ENCODE measurements around the gene IRS1. TPM values are rescaled to one million over a fixed set of nuclear protein-coding genes. Genes with fewer than 3 reads are reported as not detected.
"Not testable (repeated sequence)": the region's sequence is repeated elsewhere in the genome, so short reads cannot be mapped to it uniquely, and the experiment has no call there.

Gene IRS1, protein sequence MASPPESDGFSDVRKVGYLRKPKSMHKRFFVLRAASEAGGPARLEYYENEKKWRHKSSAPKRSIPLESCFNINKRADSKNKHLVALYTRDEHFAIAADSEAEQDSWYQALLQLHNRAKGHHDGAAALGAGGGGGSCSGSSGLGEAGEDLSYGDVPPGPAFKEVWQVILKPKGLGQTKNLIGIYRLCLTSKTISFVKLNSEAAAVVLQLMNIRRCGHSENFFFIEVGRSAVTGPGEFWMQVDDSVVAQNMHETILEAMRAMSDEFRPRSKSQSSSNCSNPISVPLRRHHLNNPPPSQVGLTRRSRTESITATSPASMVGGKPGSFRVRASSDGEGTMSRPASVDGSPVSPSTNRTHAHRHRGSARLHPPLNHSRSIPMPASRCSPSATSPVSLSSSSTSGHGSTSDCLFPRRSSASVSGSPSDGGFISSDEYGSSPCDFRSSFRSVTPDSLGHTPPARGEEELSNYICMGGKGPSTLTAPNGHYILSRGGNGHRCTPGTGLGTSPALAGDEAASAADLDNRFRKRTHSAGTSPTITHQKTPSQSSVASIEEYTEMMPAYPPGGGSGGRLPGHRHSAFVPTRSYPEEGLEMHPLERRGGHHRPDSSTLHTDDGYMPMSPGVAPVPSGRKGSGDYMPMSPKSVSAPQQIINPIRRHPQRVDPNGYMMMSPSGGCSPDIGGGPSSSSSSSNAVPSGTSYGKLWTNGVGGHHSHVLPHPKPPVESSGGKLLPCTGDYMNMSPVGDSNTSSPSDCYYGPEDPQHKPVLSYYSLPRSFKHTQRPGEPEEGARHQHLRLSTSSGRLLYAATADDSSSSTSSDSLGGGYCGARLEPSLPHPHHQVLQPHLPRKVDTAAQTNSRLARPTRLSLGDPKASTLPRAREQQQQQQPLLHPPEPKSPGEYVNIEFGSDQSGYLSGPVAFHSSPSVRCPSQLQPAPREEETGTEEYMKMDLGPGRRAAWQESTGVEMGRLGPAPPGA (N-terminal part only)
- total RNA-seq, result 13.9 TPM

DNA sequence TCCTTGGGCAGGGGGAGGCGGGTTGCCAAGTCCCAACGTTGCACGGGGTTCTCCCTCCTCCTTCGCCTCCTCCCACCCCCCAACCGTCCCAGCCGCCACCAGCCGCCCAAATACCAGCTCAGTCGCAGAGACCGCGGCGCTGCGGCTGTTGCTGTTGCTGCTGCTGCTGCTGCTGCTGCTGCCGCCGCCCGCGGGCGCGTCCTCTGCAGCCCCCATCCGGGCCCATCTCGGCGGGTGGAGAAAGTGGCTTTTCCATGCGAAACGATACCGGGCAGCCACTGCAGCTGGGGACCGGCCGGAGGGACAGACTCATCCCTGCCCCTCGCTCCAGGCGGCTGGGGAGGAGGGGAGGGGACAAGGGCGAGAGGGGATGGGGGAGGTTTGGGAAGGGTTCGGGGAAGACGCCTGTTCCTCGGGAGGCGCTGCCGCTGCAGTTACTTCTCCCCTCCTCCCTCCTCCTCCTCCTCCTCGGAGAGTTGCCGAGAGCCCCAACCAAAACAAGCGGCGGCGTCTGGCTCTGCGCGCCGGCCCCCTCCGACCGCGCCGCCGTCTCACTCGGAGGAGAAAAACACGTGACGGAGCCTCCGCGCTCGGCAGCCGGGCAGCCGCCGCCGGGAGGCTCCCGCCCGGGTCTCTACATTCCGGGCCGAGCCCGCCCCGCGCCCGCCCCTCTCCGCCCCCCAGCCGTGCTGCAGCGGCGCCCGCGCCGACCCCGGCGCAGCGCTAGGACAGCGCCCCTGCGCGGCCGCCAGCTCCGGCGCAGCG, at the start of gene IRS1:
Gene IRS1, minus strand, starts transcription at position 610 of the 765 bp plus-strand sequence. CDS start 1,082 bp downstream, outside the sequence.
- peak; percentile 72 for DNase-seq

DNA sequence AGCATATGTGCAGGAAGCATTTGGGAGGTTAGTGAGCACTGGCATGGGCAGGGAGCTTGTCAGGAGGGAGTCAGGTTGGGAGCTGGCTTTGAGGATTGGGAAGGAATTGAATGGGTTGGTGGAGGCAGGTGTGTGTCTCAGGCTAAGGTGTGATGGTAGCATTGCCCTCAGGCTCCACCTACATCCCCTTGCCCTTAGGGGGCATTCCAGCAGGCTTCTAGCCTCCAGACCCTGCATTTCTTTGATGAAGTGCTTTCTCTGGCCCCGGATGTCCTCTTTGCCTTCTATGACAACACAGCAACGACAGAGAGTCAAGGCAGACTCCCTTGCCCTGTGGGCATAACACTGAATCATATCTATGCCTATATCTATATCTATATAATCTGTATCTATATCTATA, 49.7 kb upstream of the IRS1 start:
- no peak for DNase-seq

DNA sequence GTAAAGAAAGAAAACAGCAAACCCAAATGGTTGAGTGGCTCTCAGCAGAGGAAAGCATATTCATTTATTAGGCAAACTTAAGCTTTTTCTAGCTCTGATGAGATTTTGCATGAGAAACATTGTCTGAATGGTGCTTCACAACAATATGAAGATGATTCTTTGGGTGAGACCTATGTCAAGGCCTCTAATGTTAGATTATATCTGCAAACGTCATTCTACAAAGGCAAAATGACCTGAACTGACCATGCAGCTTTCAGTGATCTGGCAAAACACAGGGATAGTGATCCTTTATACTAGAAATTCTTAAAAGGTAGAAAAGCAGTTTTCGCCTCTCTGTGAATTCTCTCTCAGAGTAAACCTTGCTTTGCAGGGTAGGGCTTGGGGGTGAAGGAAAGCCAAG, 47.9 kb upstream of the IRS1 start:
- no peak for DNase-seq

DNA sequence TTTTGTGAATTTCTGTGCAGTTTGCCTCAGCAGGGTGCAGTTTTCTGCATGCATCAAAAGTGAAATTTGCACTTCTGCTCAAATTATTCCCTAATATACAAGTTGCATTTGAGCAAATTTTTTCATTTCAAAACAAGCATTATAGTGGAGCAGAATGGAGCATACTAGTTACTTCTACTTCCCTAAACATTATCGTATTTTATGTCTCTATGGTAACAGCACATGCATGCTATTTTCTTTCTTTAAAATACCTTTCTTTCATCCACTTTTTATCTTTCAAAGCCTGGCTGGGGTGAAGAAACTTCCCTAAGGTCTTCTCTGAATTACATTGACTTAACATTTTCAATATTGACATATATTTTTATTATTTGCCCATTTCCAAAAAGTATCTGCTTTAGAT, 47.5 kb upstream of the IRS1 start:
- no peak for DNase-seq

DNA sequence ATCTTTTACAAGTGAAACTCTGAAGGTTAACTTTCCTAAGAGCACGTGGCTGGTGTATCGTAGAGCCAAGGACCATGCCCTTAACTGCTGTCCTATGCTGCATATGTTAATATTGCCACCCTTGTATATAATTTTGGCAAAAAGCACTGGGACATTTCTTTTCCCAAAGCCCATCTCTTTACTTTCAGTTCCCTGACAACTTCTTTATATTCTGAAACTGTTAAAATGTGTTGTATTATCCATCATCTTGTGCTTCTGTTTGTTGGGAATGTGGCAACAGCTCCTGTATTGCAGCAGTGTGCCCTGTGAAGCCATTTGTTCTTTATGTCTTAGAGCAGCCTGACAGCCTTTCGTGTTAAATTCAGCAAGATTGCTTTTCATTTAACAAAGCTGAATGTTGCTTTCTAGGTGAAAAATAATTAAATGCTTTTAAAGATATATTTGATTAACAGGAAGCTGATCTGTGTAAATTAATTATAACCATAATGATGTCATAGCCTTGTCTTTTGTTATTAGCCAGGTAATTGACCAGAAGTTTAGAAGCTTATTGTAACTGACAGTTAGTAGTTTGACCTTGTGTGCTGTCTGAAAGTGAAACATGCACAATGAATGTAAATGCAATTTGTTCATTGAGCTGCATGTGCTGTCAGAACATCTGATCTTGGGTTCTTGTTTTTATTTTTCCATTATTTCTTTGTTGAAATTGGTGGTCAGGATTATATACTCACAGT, 45.9 kb upstream of the IRS1 start:
- no peak for DNase-seq

DNA sequence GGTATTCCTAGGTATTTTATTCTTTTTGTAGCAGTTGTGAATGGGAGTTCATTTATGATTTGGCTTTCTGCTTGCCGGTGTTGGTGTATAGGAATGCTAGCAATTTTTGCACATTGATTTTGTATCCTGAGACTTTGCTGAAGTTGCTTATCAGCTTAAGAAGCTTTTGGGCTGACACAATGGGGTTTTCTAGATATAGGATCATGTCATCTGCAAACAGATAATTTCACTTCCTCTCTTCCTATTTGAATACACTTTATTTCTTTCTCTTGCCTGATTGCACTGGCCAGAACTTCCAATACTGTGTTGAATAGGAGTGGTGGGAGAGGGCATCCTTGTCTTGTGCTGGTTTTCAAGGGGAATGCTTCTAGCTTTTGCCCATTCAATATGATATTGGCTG, 43.4 kb upstream of the IRS1 start:
- DNase-seq, result not testable (repeated sequence)

DNA sequence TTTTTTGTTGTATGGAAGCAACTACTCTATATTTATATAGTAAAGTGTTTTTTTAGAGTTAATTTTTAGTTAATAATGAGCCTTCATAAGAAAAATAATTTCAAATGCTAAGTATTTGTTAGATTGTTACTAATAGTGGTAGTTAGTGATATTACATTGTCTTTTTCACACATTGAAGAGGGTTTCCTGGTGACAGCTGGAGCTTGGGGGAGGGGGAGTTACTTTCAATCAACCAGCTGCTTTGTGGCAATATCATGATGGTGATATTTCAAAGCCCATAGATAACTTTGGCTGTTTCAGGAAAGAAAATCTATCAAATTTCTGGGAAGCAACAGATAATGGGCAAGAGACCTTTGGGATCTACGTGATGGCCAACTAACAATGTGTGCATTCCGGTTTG, 40.3 kb upstream of the IRS1 start:
- DNase-seq, result no peak

DNA sequence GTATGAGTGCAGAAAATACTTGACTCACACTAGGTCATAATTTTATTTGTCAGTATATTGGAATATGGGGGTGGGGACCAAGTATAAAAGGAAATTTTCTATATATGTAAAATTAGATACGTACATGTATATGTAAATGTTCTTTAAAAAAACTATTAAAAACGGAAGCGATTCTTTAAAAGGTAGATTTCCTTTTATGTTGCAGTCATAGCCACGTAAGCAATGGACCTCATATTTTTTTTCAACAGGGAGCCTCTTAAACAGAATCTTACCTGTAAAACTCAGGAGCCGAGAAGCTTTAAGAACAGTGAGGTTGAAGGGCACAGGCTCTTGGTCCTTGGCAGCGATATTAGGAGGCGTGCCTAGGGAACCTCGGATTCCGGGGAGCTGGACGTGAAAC, 39.5 kb upstream of the IRS1 start:
- no peak for DNase-seq

DNA sequence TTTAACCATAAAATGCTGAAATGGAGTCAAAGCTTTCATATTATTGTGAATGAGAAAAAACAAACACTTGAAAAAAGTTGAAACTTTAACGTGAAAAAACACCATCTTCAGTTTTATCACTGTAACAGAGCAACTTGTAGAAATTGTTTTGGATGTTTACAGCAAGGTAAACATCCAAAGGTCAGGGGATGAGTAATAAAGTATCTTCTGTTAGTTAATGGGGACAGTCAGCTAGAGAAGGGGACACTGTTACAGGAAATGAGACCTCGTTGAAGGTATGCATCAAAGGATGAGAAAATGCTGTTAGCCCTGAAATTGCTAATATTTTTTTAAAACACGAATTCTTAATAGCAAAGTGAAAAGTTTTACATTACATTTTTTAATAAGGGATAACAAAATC, 39.1 kb upstream of the IRS1 start:
- no peak for DNase-seq

DNA sequence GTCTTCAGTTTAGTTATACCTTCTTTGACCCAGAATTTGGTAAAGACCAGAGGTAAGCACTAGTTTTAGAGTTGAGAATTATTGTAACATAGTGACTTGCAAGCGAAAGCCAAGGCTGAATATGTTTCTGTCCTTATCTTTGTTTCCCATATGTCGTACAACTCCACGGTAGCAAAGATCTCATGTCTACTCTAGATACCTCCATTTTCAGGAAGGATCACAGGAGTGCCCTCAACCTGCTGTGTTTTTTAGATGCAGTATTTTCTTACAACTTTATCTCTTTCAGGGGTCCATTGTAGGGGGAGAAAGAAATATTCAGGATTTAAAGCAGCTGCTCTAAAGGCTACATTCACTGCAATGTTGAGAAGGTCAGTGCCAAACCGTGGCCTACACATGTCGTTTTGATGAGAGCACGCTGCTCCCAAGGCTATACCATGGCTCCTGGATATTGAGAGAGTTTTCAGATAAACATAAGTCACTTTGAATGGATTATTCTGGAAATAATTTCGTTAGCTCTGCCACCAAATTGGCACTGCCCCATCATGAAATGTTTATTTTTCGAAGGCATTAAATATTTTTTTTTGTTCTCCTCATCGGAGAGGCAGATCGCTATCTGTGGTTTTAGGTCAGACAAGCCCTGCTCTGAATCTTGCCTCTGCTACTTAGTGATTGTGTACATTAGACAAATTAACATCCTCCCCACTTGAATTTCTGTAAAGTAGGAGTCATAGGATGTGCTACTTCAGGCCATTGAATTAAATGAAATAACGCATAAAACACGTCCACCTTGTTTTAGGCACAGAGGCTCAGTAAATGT, 38.4 kb upstream of the IRS1 start:
- DNase-seq, result no peak

DNA sequence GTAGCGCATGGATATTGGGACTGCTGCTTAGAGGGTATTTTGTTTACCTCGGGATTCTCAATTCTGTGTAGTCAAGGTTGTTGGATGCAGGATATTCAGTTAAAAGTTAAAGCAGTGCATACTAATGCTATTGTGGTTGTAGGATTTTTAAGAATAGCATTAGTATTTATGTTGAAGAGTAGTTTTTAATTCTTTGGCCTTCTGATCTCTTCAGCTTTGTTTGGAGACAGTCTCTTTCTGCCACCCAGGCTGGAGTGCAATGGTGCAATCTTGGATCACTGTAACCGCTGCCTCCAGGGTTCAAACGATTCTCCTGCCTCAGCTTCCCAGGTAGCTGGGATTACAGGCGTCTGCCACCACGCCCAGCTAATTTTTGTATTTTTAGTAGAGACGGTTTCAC, 37.7 kb upstream of the IRS1 start:
- no peak for DNase-seq

DNA sequence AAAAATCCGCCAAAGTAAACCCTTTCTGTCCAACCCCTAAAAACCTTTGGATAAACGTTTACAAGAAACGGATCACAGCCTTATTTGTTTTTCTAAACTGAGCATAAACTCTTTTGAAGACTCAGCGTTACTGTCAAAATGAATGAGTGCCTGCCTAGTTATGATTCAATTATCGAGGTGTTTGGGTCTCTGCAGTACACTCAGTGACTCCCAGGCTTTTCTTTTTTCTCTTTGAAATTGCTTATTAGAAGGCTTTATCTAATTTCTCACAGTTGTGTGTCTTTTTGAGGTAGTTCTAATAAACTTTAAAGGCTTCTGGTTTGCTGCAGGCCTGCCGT, 36.9 kb upstream of the IRS1 start:
- DNase-seq, result no peak

DNA sequence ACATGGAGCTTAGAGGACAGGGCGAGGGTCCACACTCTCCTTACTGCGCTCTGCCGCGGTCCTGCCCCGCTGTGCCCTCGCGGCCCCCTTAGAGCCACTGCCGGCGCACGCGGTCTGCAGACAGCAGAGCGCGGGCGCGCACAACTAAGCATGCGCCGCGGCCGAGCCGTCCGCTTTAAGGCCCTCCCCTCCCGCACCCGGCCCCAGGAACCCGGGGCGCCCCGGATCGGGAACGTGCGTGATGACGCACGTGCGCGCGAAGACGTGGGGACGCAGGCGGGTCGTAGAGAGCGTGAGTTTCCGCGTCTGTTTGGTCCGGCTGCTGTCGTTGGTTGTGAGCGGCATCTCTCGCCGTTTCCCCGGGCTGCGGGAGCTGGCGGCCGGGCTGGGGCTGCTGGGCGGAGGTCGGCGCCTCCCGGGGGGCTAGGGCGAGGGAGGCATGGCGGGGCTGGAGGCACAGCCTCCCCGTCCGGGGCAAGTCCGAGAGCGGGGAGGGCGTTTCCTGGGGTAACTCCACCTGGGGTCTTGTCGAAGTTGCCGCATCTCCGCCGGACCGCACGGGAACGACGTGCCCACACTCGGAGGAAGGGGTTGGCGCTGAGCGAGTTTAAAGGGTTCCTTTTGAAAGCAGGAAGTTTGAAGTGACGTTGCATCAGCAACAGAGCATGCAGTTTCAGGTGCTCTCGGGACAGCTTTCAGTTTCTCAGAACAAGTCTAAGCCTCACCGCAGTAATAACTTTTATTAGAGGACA, 36.4 kb upstream of the IRS1 start, which contains the start of gene RHBDD1:
Gene RHBDD1, plus strand, starts transcription at position 259 of the 752 bp plus-strand sequence. CDS start 28,640 bp downstream, outside the sequence.
- DNase-seq, result peak; percentile 90

DNA sequence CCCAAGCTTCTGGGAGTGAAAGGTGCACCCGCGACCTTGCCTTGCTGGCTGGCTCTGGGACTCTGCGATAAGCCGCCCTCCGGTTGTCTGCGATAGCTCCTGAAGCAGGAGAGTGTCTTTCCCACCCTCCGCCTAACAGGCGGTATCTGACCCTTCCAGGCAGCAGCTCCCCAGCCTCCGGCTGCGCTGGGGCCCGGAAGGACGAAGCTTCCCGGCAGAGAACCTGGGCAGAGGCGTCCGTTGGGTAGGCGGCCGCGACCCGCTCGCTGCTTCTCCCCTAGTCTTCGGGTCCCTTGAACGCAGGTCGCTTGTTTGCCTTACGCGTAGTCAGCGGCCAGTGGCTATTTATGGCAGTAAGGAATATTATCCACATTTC, 35.8 kb upstream of the IRS1 start:
- DNase-seq, result no peak

DNA sequence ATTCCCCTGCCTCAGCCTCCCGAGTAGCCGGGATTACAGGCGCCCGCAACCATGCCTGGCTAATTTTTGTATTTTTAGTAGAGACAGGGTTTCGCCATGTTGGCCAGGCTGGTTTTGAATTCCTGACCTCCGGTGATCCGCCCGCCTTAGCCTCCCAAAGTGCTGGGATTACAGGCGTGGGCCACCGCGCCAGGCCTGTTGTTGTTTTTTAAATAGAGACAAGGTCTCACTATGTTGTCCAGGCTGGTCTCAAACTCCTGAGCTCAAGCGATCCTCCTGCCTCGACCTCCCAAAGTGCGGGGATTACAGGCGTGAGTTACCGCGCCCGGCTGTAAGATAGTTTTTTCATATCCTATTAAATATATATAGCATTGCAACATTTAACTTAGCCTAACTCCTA, 35.3 kb upstream of the IRS1 start:
- not testable (repeated sequence) for DNase-seq

DNA sequence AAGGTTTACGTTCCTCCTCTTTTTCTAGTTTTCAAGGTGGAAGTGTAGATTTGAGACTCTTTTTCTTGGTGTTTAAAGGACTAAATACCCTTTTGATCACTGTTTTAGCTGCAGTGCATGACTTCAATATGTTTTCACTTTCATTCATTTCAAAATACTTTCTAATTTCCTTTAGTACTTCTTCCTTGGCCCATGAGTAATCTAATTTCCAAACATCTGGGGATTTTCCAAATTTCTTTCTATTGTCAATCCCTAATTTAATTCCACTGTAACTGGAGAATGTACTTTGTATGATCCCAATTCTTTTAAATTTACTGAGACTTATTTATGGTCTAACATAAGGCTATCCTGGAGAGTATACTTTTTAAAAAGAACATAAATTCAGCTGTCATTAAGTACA, 32.4 kb upstream of the IRS1 start:
- DNase-seq, result no peak

DNA sequence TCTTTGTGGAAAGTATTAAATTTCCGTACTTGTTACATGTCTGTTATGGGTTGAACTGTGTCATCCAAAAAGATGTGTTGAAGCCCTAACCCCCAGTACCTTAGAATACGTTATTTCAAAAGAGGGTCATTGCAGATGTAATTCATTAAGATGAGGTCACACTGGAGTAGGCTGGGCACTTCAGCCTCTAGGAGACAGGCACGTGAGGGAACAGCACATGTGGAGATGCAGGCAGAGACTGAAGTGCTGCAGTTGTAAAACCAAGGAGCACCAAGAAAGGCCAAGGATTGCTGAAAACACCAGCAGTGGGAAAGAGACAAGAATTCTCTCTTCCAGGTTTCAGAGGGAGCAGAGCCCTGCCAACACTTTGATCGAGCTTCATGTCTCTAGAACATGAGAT, 31.6 kb upstream of the IRS1 start:
- DNase-seq, result no peak

DNA sequence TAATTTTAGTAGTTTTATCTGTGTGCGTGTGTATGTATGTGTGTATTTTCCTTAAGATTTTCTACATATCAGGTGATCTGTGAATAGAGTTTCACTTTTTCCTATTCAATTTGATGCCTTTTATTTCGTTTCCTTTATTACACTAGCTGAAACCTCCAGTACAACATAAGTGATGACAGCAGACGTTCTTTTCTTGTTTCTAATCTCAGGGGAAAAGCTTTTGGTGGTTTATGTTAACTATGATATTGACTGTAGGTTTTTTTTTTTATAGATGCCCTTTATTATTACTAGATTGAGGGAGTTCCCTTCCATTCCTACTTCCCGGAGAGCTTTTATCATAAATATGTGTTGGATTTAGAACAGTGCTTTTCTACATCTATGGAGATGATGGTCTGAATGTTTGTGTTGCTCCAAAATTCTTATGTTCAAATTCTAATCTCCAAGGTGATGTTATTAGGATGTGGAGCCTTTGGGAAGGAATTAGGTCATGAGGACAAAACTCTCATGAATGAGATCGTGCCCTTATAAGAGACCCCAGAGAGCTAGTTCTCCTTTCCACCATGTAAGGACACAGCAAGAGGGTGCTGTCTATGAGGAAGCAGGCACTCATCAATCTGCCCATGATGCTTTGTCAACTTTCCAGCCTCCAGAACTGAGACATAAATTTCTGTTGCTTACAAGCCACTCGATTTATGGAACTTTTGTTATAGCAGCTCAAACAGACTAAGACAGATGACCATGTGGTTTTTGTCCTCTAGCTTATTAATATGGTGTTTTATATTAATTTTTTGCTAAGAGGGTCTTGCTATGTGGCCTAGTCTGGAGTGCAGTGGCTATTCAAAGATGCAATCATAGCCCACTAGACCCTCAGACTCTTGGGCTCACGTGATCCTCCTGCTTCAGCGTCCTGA, 30.4 kb upstream of the IRS1 start:
- no peak for DNase-seq

DNA sequence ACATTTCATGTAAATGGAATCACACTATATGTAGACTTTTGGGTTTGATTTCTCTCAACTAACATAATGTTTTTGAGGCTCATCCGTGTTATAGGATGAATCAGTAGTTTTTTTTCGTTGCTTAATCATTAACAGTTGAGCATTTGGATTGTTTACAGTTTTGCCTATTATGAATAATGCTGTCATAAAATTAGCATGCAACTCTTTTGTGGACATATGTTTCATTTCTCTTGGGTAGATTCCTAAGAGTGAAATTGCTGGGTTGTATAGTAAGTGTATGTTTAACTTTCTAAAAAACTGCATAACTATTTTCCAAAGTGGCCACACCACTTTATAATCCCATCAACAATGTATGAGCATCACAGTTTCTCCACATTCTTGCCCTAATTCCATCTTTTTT, 28.6 kb upstream of the IRS1 start:
- DNase-seq, result no peak
